ENCODE measurements around the gene MTG2.

Gene MTG2

DNA sequence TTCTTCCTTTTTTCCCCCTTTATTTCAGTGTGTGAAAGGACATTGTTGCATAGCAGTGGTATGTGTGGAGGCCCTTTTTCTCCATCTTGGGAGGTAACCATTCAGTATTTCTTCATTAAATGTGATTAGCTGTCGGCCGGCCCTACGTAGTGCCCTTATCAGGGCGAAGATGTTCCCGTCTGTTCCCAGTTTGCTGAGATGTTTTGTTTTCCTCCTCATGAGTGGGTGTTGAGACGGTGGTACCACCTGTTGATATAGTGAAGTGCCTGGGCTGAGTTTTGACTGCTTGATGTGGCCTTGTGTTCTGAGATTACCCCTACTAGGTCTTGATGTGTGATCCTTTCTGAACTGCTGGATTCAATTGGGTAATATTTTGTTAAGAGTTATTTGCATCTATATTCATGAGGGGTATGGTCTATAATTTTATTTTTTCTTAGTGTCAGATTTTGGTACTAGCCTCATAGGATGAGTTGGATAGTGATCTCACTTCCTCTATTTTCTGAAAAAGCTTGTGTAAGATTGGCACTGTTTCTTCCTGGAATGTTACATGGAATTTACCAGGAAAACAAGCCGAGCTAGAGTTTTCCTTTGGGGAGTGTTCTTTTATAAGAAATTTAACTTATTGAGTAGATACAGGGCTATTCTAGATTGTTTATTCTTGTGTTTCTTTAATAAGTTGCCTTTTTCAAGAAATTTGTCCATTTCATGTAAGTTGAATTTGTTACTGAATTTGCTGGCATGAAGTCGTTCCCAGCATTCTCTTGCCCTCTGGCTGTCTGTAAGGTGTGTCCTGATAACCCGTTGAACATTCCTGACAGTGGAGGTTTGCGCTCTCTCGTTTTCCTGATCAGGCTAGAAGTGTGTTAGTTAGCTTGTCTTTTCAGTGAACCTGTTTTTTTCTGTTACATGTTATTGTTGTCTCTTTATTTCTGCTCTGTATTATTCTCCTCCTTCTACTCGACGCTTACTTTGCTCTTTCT, 4.3 kb downstream of the MTG2 start:
- no peak for DNase-seq

DNA sequence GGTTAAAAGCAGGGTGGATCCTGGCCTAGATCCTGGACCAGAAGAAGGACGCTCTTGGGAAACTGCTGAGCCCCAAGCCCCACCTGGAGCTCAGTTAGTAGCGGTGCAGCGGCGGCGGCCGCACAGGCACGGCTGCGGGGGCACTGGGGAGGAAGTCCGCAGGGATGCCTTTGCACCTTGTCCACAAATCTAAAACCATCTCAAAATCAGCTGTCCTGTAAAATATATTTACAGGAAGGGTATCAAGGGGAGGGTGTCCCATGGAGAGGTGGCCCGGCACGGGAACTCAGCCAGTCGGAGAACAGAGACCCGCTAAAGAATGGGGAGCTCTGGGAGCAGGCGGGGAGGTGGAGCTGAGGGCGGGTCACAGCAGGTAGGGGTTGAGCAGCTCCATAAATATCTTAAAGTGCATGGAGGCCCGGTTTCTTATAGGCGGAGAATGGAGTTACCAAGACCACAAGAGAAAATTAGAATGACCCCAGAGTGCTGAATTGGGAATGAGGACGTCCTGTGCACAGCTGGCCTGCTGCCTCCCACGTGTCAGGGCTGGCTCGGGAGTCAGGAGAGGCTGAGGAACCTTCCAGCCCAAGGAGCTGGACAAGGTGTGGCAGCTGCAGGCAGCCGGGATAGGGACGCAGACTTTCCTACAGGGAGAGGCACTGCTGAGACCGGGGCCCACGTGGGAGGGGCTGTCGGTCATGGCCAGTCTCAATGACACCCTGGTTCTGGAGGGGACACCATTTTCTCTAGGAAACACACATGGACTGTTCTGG, 8.0 kb downstream of the MTG2 start:
- no peak for DNase-seq

DNA sequence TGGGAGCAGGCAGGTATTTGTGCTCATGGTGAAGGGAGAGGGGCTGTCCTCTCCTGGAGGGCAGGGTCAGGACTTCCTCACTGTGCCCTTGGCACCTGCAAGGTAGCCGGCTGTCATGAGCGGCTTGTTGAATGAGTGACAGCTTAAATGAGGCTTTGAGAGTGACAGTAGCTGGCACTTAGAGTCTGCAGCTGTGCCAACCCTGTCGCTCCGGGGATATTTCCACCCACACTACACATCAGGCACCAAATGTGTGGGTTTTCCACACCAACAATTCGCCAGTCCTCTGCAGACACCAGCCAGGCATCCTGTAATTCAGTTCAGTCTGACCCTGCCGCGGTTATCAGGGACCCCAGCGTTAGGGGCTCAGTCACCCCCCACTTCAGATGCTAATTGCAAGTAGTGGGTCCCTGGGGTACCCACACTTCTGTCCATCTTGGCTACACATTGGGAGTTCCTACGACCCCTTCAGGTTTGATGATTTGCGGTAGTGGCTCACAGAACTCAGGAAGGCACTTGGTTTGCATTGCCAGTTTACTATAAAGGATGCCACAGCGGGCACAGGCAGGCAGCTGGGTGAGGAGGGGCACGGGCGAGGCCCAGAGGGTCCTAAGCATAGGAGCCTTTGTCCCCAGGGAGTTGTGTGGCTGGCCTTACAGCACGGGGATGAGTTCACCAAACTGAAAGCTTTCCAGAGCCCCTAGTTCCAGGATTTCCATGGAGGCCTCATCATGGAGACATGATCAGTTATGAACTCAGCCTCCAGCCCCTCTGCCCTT, 9.1 kb downstream of the MTG2 start:
- DNase-seq, result no peak

DNA sequence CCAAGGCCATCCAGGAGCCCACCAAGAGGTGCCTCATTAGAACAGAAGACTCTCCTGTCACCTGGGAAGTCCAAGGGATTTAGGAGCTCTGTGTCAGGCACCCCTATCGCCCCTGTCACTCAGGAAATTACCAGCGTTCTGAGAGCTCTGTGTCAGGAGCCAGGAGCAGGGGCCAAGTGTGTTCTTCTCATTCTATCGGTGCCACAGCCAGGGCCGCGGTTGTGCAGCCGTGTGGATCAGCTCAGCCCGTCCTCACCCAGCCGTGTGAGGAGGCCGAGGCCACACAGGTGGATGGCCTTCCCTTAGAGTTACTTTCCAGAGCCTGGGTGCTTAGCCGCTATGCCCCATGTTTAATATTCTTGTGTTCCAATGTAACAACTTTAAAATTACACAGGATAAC, 9.8 kb downstream of the MTG2 start:
- no peak for DNase-seq

DNA sequence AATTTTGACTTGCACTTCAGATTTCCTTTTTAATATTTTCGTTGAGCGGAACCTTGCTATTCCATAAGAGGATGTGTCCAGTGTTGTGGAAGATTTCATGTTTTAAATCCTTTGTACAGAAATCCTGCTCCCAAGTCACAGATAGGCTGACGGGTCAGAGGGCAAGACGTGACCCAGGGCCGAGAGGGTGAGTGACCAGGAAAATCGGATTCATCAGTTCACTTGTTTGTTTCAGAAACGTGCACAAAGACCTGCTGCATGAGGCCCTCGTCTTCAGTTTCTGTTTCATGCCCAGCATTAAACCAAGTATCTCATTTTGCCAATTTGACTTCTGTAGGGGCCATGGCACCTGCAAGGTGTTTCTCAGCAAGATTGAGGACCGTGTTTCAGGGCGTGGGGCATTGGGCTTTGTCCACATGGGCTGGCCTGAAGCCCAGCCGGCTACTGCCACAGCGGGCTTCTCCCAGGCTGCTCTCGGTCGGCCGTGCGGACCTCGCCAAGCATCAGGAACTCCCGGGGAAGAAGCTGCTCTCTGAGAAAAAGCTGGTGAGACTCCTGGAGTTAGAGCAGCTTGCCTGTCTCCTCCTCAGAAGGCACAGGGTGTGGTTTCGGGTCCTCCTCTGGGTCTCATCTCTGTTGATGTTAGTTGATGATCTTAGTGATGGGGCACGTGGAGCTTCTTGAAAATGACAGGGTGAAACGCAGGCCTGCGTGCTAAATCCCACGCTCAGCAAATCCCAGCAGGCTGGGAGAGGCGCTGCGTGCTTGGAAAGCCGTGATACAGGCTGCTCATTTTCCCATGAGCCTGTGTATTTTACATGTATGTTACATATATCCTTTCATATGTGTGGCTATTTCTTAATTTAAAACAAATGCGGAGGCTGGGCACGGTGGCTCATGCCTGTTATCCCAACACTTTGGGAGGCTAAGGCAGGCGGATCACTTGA, 10.5 kb downstream of the MTG2 start:
- DNase-seq, result no peak

DNA sequence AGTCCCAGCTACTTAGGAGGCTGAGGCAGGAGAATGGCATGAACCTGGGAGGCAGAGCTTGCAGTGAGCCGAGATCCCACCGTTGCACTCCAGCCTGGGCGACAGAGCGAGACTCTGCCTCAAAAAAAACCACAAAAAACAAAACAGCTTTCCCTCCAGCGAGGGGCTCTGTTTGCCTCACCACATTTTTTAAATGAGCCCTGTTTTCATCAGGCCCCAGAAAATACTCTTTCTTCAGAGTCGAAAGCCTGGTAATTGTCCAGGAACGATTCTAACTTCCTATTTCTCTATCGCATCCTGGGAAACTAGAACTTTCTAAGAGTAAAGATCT, 12.2 kb downstream of the MTG2 start:
- DNase-seq, result no peak

DNA sequence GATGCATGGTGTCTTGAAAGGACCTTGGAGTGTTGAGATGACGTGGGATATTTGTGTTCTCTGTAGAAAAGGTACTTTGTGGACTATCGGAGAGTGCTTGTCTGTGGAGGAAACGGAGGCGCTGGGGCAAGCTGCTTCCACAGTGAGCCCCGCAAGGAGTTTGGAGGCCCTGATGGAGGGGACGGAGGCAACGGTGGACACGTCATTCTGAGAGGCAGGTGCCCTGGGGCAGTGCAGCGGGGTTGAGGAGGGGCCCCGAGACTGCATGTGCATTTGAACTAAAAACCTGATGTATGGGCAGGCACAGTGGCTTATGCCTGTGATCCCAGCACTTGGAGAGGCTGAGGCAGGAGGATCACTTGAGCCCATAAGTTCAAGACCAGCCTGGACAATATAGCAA, 12.9 kb downstream of the MTG2 start:
- no peak for DNase-seq

DNA sequence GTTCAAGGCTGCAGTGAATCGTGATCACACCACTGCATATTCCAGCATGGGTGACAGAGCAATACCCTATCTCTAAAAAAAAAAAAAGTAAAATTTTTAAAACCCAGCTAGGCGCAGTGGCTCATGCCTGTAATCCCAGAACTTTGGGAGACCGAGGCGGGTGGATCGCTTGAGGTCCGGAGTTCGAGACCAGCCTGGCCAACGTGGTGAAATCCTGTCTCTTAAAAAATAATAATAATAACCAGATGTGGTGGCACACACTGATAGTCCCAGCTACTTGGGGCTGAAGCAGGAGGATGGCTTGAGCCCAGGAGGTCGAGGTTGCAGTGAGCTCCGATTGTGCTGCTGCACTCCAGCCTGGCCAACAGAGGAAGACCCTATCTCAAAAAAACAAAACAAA, 13.5 kb downstream of the MTG2 start:
- DNase-seq, result no peak

DNA sequence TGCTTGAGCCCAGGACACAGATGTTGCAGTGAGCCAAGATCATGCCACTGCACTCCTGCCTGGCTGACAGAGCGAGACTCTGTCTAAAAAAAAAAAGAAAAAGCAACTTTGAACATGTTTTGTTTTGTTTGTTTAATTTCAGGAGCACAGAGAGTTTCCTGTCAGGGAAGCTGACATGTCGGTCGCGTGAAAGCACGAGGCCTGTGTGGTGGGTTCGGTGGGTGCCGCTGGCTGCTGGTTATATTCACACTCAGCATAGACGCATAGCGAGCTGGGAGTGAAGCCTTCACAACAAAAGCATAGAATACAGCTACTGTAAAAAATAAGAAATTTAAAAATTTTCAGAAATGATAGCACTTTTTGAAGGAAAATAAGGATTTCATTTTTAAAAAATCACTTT, 14.5 kb downstream of the MTG2 start:
- DNase-seq, result no peak

DNA sequence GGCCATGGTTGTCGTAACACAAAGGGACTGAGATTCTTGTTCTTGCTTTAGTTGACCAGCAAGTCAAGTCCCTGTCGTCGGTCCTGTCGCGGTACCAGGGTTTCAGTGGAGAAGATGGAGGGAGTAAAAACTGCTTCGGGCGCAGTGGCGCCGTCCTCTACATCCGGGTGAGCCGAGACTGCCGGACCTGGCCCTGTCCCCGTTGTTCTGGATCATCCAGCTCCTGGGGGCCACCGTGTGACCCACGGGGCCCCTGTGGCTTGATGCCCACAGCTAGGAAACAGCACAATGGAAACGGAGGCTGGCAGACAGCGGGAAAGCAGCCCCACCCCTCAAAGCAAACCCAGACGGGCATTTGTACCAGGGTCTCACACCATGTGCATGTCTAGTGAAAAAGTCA, 15.0 kb downstream of the MTG2 start:
- DNase-seq, result no peak

DNA sequence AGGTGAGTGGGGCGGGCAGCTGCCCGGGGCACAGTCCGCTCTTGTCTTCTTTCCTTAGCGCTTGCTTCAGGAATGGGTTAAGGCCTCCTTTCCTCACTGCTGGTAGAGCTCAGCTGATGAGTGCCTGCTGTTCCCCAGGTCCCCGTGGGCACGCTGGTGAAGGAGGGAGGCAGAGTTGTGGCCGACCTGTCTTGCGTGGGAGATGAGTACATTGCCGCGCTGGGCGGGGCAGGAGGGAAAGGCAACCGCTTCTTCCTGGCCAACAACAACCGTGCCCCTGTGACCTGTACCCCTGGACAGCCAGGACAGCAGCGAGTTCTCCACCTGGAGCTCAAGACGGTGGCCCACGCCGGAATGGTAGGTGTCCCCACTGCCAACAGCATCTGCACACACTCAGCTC, 15.7 kb downstream of the MTG2 start:
- DNase-seq, result no peak

DNA sequence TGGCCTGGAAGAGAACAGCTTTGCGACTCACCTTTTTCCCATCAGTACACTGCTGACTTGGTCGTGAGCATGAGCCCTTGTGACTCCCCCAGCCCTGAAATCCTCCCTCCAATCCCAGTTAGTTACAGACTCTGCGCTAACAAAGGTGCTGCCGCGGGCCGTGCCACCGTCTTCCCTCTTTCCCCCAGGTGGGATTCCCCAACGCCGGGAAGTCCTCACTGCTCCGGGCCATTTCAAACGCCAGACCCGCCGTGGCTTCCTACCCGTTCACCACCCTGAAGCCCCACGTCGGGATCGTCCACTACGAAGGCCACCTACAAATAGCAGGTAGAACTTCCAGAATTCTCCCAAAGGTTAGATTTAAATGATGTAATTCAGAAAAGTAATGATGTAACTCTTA, 16.1 kb downstream of the MTG2 start:
- no peak for DNase-seq

DNA sequence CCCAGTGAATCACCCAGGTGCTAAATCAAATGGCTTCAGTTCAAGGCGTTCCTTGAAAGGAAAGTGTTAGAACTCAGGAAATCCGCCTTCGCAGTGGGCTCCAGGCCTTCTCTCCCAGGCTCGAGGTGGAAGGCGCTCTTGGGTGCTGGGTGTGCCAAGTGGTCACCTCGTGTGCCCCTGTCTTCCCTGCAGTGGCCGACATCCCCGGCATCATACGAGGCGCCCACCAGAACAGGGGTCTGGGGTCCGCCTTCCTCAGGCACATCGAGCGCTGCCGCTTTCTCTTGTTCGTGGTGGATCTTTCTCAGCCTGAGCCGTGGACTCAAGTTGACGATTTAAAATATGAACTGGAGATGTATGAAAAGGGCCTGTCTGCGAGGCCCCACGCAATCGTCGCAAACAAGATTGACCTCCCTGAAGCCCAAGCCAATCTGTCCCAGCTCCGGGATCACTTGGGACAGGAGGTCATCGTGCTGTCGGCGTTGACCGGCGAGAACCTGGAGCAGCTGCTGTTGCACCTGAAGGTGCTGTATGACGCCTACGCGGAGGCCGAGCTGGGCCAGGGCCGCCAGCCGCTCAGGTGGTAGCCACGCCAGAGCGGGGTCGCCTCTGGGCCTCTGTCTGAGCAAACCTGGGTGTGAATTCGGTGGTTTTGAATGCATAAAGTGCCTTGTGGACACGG, 17.8 kb downstream of the MTG2 start:
- no peak for DNase-seq

DNA sequence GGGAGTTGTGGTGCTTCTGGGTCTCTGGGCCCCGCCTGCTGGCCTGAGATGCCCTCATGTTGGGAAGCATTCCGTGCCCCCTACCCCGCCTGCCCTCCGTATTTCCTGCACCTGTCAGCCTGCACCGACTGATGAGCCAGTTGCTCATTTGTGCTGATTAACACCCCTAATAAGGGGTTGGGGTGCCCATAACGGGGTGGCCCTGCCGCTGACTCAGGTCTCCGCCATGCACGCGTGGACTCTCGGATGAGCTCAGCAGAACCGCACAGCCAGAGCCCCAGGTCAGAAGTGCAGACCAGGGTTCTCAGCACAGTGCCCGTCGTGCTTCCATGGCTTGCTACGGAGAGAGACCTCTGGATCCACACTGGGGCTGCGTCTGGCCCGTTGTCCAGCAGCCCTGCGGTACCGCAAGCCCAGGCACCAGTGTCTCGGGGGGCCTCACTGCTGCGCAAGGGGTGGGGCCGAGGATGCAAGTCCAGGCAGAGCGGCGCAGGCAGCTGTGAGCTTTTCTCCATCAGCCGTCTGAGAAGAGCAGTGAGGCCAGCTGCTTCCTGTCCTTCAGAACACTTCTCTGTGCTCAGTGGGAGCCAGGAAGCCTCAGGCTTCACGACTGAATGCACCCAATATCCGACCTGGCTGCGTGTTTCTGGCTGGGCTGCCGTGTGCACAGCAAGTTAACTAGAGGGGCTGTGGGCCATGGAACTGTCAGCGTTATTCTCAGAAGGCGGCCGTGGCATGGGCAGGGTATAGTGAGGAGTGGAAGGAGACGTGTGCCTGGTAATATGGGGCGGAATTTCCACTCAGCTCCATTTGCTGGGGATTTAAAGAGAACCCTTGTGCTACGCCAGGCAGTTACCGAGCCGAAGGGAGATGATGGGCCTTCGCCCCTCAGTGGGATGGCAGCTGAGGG, 18.6 kb downstream of the MTG2 start:
- peak; percentile 72 for DNase-seq

DNA sequence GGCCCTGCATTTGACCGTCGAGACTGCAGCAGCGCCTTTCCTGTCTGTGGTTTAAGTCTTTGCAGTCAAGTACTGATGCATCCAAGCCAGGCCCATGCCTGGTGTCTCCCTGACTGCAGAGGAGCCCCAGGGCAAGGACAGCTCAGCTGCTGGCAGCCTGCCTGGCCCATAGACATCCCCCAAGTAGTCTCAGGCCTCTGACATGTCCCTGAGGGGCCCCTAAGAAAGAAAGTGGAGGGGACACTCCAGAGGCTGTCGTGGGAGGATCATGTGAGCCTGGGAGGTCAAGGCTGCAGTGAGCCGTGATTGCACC, 19.2 kb downstream of the MTG2 start:
- DNase-seq, result no peak

DNA sequence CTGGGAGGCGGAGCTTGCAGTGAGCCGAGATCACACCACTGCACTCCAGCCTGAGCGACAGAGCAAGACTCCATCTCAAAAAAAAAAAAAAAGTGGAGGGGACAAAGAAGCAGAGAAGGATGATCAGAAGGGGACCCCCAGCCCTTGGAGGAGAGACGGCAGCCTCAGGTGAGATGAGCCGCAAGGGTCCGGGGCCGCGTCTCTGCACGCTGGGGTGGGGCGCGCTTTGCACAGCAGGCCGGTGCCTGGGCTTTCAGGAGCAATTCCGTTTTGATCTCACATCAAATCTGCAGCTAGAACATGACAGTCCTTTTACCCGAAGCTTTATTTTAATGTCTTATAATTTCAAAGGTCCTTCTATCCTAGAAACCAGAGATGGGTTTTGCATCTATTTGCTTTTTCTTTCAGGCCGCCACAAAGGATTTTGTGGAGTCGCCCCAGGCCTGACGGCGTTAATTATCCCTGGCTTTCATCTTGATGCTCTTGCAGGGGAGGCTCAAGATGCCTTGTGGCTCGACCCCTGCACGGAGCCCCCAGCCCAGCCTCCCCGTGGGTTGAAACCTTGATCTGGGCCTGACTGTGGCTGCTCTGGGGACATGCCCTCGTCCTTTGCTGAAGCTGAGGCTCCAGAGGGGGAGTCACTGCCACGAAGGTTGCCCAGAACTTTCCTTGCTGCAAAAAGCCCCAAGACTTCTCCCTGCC, 20.0 kb downstream of the MTG2 start:
- no peak for DNase-seq

DNA sequence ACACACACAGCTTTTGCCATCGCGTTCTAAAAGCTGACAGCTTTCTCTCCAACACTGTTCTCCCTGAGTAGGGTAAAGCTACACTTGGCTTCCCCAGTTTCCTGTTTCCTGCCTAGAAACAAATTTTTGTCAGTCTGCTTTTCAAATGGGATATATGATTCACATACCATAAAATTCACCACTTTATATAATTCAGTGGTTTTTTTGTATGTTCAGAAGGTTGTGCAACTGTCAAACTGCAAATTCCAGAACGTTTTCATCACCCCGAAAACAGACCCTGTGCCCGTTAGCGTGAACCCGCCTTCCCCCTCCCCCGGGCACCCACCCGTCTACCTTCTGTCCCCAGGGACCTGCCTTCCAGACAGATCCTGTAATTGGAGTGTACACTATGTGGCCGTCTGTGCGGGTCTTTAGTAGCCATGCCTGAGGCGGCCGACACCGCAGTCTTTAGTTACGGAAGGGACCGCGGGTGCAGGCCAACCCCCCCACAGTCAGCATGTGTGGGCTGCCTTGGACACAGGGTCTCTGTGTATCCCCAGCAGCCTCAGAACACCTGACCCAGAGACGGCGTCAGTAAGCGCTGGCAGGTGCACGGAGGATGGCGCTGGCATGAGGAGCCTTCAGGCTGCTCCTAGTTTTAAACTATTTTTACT, 20.7 kb downstream of the MTG2 start:
- no peak for DNase-seq

DNA sequence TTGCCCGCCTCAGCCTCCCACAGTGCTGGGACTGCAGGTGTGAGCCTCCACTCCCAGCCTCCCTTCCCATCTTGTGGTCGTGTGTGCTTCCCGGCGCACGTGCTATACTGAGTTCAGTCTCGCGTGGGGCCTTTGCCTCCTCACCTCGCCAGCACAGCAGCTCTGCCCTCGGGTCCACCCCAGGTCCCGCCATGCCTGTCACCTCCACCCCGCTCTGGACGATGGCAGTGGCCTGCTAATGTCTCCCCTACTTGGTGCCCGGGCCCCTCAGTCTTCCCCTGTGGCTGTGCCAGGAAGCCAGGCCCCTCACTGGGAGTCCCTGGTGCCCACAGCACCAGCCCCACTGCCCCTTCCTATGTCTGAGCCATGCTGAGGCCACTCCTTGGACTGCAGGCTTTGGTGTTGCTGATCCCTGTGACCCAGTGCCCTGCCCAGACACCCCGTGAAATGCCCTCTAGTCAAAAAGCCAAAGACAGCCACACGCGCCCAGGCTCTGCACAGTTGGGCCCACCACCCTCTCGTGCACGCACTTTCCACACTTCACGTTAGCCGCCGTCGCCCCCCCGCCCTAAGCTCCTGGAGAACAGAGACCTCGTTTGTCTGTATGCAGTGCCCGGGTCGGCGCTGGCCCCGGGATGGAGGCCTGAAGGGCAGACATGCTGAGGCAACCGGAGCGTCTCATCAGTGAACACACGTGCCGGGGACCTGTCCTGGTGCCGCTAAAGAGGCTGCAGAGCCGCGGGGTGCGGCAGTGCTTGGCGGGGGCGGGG, 23.0 kb downstream of the MTG2 start:
- DNase-seq, result no peak

DNA sequence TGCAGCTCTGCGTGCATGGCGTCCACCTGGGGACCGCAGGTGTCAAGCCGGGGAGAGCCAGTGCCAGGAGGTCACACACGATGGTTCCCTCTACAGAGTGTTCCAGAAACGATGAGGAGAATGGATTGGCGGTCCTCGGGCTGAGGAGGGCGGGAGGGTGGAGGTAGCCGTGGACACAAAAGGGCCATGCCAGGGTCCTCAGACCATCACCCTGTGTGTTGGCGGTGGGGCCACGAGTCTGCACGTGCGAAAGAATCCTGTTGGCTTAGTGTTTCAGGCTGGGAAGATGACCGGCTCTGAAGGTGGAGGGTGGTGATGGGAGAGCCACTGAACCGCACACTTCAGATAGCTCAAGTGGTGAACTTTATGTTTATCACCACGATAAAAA, 23.6 kb downstream of the MTG2 start:
- no peak for DNase-seq

Measured in NCI-H510A (cell line).